GM12875 (cell line): Measurements from ENCODE around the gene TMUB1.

Experiments used
- H3K4me3 ChIP-seq: one replicate; pipeline ENCODE4 v1.5.1; 2011; ENCODE audit warnings: low read depth, low read length, control low read depth
- TF ChIP-seq, protein P1 (sequence below): IDR thresholded peaks from 2 replicates; pipeline ENCODE4 v1.5.1; 2011; ENCODE audit warnings: low read depth, mild to moderate bottlenecking, control low read depth, inconsistent platforms, low read length, moderate library complexity, borderline replicate concordance; ENCODE audit not compliant: insufficient read depth

The TMUB1 gene

DNA sequence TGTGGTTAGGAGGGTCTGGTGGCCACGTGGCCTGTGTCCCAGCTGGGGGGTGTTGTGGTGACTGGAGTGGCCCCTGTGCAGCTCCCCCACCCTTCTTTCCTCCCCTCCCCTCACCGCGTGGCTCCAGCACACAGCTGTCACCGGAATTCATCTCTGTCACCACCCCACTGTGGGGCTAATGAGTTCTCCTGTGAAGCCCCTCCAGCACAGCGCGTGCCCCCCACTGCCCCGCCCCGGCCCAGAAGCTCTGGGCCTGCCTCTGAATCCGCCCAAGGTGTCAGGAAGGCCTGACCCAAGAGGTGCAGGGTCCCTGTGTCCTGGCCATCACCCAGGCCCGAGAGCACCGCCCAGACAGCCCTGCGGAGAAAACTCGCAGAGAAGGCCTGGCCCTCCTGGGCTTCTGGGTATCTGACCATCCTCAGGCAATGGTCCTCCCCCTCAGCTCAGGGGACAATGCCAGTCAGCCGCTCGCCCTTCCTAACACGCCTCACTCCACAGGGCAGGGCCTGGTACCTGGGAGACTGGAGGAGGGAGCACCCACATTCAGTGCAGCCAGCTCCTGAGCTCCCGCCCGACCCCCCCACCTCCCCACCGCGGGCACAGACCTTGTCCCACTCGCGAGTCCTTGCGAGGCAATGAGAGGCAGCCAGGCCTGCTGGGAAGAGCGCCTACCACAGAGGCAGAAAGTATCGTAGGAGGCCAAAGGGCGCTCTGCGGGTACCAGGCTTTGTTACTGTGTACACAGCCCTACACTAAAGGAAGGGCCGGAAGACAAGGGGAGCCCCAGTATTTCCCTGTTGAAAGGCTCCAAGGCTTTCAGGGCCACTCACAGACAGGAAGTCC, 46.0 kb upstream of the TMUB1 start:
- H3K4me3 ChIP-seq, result no peak overlapping the region
- TF ChIP-seq, protein P1, sequence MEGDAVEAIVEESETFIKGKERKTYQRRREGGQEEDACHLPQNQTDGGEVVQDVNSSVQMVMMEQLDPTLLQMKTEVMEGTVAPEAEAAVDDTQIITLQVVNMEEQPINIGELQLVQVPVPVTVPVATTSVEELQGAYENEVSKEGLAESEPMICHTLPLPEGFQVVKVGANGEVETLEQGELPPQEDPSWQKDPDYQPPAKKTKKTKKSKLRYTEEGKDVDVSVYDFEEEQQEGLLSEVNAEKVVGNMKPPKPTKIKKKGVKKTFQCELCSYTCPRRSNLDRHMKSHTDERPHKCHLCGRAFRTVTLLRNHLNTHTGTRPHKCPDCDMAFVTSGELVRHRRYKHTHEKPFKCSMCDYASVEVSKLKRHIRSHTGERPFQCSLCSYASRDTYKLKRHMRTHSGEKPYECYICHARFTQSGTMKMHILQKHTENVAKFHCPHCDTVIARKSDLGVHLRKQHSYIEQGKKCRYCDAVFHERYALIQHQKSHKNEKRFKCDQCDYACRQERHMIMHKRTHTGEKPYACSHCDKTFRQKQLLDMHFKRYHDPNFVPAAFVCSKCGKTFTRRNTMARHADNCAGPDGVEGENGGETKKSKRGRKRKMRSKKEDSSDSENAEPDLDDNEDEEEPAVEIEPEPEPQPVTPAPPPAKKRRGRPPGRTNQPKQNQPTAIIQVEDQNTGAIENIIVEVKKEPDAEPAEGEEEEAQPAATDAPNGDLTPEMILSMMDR, result no peak

DNA sequence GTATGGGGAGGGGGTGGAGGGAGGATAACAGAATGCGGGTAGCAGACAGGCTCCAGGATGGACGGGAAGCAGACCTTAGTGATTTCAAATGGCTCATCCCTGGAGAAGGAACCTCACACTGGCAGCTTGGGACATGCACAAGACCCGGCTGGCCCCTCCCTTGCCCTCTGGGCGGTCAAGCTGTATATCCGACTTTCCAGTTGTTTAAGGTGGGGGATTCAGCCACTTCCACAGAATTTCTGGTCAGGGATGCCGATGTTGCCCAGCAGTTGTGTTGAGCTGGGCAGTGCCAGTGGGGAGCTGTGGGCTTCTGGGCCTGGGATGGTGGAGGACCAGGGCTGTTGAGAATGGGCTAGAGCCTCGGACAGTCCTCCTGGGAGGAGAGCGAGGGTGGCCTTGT, 45.4 kb upstream of the TMUB1 start:
- TF ChIP-seq, protein P1, result no peak

DNA sequence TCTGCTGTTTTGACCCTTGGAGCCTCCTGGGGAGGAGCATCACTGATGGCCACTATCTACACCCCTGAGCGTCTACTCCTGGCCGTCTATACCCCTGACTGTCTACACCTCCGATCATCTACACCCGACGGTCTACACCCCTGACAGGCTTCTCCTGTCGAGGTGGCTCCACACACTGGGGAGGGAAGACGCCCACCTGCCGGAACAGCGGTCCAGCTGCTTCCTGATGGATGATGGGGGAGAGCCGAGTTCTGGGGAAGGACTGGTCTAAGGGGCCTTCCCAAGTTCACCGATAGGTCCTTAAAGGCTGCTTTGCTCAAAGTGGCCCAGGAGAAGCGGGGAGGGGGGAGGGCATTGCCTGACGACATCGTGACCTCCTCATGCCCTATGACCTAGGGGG, 44.9 kb upstream of the TMUB1 start:
- no peak overlapping the region for H3K4me3 ChIP-seq
- TF ChIP-seq, protein P1, result no peak

More for the DNA sequence above, 45.4 kb upstream of the TMUB1 start:
- H3K4me3 ChIP-seq, result no peak overlapping the region

DNA sequence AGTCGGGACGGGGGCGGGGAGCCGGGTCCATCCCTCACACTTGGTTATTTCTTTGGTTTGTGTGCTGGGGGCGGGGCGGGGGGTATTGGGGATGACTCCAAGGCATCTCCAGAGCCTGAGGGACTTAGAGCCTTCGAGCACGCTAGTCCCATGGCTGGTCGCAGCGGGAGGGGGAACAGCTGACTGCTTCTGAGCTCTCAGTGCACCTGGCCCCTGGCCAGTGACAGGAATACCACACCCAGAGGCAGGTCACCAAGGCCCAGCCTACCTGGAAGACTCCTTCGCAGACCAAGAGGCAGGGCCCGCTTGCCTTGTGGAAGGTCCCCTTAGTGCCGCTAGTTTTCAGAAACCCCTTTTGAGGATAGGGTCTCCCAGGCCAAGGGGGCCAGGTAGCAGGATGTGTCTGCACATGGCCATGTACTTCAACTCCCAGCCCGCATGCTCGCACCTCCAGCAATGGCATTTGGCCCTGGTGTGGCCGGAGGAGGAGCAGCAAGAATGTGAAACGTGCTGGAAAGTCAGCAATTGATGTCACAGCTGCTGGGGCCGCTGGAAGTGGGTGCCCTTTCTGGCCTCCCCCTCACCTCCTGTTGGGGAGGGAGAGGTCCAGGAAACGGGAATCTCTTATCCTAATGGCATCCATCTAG, 43.3 kb upstream of the TMUB1 start:
- H3K4me3 ChIP-seq, result no peak overlapping the region
- TF ChIP-seq, protein P1, result no peak

DNA sequence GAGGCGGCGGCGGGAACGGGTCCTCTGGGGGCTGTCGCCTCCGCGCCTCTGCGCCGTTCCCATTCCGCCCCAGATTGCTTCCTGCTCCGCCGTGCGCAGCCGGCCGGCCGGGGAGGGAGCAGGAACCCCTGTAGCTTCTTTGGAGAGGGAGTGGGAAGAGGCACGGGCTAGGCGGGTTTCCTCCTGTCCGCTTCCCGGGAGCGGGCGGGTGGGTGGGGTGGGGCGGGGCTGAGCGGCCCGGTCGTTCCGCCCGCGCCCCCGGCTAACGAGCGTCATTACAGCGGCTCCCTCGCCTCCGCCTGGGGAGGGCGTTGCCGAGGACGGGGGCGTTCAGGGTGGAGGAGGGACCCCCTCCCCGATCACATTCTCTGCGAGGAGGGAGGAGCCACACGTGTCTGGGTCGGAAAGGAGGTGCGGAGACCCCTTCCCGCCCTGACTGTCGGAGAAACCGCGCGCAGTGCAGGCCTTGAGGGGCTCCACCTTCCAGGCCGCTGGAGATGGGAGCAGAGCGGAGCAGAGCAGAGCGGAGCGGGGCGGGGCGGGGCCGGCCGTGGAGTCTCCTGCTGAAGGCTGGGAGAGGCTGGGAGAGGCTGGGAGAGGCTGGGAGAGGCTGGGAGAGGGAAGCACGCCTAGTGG, 42.7 kb upstream of the TMUB1 start:
- TF ChIP-seq, protein P1, result no peak
- no peak overlapping the region for H3K4me3 ChIP-seq

DNA sequence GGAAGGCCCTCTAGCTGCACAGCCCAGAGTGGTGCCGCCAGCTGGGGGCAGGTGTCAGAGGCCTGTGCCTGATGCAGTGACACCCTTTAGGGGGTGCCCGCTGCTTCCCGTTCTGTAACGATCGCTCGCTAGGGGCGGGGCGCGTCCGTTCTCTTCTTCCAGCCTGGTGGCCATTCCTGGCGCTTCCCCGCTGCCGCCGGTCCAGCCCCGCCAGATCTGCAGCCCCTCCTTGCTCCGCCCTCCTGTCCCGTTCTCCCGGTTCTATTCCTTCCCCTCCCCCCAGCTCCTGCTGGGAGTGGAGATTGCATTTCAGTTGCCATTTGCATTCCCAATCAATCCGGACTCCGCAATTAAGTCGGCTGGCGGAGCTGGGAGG, 42.2 kb upstream of the TMUB1 start:
- TF ChIP-seq, protein P1, result no peak
- H3K4me3 ChIP-seq, result no peak overlapping the region
